IMR-90 (cell line): ENCODE measurements around the gene VPS35. TPM values are rescaled to one million over a fixed set of nuclear protein-coding genes. Genes with fewer than 3 reads are reported as not detected.

Experiments
- ATAC-seq: fragments of 200-7000 bp; cut with Tn5 transposase; 2 replicates; pipeline ENCODE4 v1.9.1; 2020; ENCODE audit warnings: low read depth, mild to moderate bottlenecking, moderate library complexity
- BruUV-seq: library from RNA; stranded (reverse); fragments of 400-500 nt; replicated peaks from 2 replicates; lab custom pipeline; 2021; lab: Mats Ljungman, UMichigan
- CTCF ChIA-PET: fragments of 300-600 bp; formaldehyde crosslinking; extraction: SDS; loops from one replicate; lab custom pipeline; 2021; ENCODE audit warnings: antibody characterized with exemption; lab: Yijun Ruan, JAX
- POLR2A ChIA-PET: fragments of 300-600 bp; sonication (Branson Sonifier 250); formaldehyde crosslinking; loops from one replicate; lab custom pipeline; 2022; ENCODE audit warnings: antibody characterized with exemption; ENCODE audit not compliant: unreplicated experiment; lab: Charles Lee
- DNase-seq: peaks from one replicate; pipeline ENCODE4 v3.0.0; 2013
- H2AFZ ChIP-seq: replicated peaks from 2 replicates; pipeline ENCODE3; 2013; ENCODE audit warnings: low read length, mild to moderate bottlenecking; ENCODE audit not compliant: poor library complexity
- H2AK5ac ChIP-seq: 2 replicates; pipeline ENCODE4 v1.6.1; 2013; ENCODE audit warnings: low read depth, low read length, inconsistent platforms
- H2AK9ac ChIP-seq: replicated peaks from 2 replicates; pipeline ENCODE3; 2013; ENCODE audit warnings: mild to moderate bottlenecking, low read depth, low read length, moderate library complexity; ENCODE audit not compliant: poor library complexity
- H2BK120ac ChIP-seq: 2 replicates; pipeline ENCODE4 v1.6.1; 2013; ENCODE audit warnings: low read depth, low read length, inconsistent platforms
- H2BK15ac ChIP-seq: 3 replicates; pipeline ENCODE4 v1.6.1; 2013; ENCODE audit warnings: low read depth, low read length, inconsistent platforms
- H2BK20ac ChIP-seq: 2 replicates; pipeline ENCODE4 v1.6.1; 2013; ENCODE audit warnings: low read depth, mild to moderate bottlenecking, inconsistent platforms, low read length, moderate library complexity
- H2BK5ac ChIP-seq: 2 replicates; pipeline ENCODE4 v1.6.1; 2013; ENCODE audit warnings: mild to moderate bottlenecking, low read depth, low read length, inconsistent platforms; ENCODE audit not compliant: poor library complexity, severe bottlenecking
- H3K14ac ChIP-seq: replicated peaks from 2 replicates; pipeline ENCODE4 v1.6.1; 2013; ENCODE audit warnings: low read depth, low read length, inconsistent platforms
- H3K18ac ChIP-seq: 2 replicates; pipeline ENCODE4 v1.6.1; 2013; ENCODE audit warnings: low read depth, low read length, control low read depth
- H3K23ac ChIP-seq: 2 replicates; pipeline ENCODE4 v1.6.1; 2013; ENCODE audit warnings: low read depth, low read length, inconsistent platforms
- H3K27ac ChIP-seq: 2 replicates; pipeline ENCODE4 v1.5.1; 2013; ENCODE audit warnings: mild to moderate bottlenecking, control low read depth, low read length; ENCODE audit not compliant: insufficient read depth
- H3K27me3 ChIP-seq: 2 replicates; pipeline ENCODE4 v1.6.1; 2013; ENCODE audit warnings: low read length; ENCODE audit not compliant: control insufficient read depth, insufficient read depth
- H3K36me3 ChIP-seq: 2 replicates; pipeline ENCODE4 v1.6.1; 2013; ENCODE audit warnings: low read length, mixed read lengths; ENCODE audit not compliant: control insufficient read depth, insufficient read depth
- H3K4ac ChIP-seq: 2 replicates; pipeline ENCODE4 v1.6.1; 2013; ENCODE audit warnings: low read depth, low read length, inconsistent platforms
- H3K4me1 ChIP-seq: 2 replicates; pipeline ENCODE4 v1.6.1; 2013; ENCODE audit warnings: low read length, mixed read lengths; ENCODE audit not compliant: control insufficient read depth, insufficient read depth
- H3K4me2 ChIP-seq: 2 replicates; pipeline ENCODE4 v1.6.1; 2013; ENCODE audit warnings: low read depth, mild to moderate bottlenecking, control low read depth, low read length, moderate library complexity
- H3K4me3 ChIP-seq: 2 replicates; pipeline ENCODE4 v1.5.1; 2013; ENCODE audit warnings: low read depth, mild to moderate bottlenecking, control low read depth, low read length, moderate library complexity; ENCODE audit not compliant: insufficient read depth
- H3K56ac ChIP-seq: 2 replicates; pipeline ENCODE4 v1.6.1; 2013; ENCODE audit warnings: low read length, inconsistent platforms; ENCODE audit not compliant: insufficient read depth; ENCODE audit errors: extremely low read depth
- H3K79me1 ChIP-seq, 2 experiments: 2 replicates each; pipeline ENCODE4 v1.6.1; 2013; ENCODE audit warnings: low read length in 2 of 2, inconsistent platforms in 1 of 2, low read depth in 1 of 2
- H3K9ac ChIP-seq: 2 replicates; pipeline ENCODE4 v1.6.1; 2013; ENCODE audit warnings: low read depth, low read length, control low read depth
- H3K9me1 ChIP-seq: 2 replicates; pipeline ENCODE4 v1.6.1; 2013; ENCODE audit warnings: low read length, inconsistent platforms; ENCODE audit not compliant: insufficient read depth
- H3K9me3 ChIP-seq: 2 replicates; pipeline ENCODE4 v1.6.1; 2013; ENCODE audit warnings: low read length; ENCODE audit not compliant: control insufficient read depth, insufficient read depth
- H4K20me1 ChIP-seq: 2 replicates; pipeline ENCODE4 v1.6.1; 2013; ENCODE audit warnings: low read length, inconsistent platforms; ENCODE audit not compliant: insufficient read depth
- H4K5ac ChIP-seq: 2 replicates; pipeline ENCODE4 v1.6.1; 2013; ENCODE audit warnings: mild to moderate bottlenecking, low read depth, low read length, control low read depth
- H4K8ac ChIP-seq, 2 experiments: 2 replicates each; pipeline ENCODE4 v1.6.1; 2013; ENCODE audit warnings: low read depth in 2 of 2, low read length in 2 of 2, control low read depth in 1 of 2, inconsistent platforms in 1 of 2
- H4K91ac ChIP-seq: 2 replicates; pipeline ENCODE4 v1.6.1; 2013; ENCODE audit warnings: low read depth, low read length, inconsistent platforms; ENCODE audit not compliant: insufficient read depth
- BHLHE40 ChIP-seq: fragments of 150-350 bp; IDR thresholded peaks from 2 replicates; pipeline ENCODE4 v1.6.1; 2016; ENCODE audit warnings: mild to moderate bottlenecking, low read depth, low read length
- CEBPB ChIP-seq: IDR thresholded peaks from 2 replicates; pipeline ENCODE4 v1.6.1; 2012; ENCODE audit warnings: low read depth, low read length, improper control_type of control experiment
- CHD1 ChIP-seq: IDR thresholded peaks from 2 replicates; pipeline ENCODE4 v1.6.1; 2012; ENCODE audit warnings: low read depth, low read length, improper control_type of control experiment
- FOS ChIP-seq: fragments of 150-350 bp; IDR thresholded peaks from 2 replicates; pipeline ENCODE4 v1.6.1; 2016; ENCODE audit warnings: low read depth, low read length
- MAFK ChIP-seq: IDR thresholded peaks from 2 replicates; pipeline ENCODE4 v1.6.1; 2012; ENCODE audit warnings: low read depth, low read length, improper control_type of control experiment
- MAZ ChIP-seq: IDR thresholded peaks from 2 replicates; pipeline ENCODE4 v1.6.1; 2012; ENCODE audit warnings: low read depth, mild to moderate bottlenecking, low read length, improper control_type of control experiment, moderate library complexity, borderline replicate concordance
- MXI1 ChIP-seq: IDR thresholded peaks from 2 replicates; pipeline ENCODE4 v1.6.1; 2012; ENCODE audit warnings: low read depth, mild to moderate bottlenecking, low read length, moderate library complexity, borderline replicate concordance
- POLR2A ChIP-seq: IDR thresholded peaks from 2 replicates; pipeline ENCODE4 v1.6.1; 2012; ENCODE audit warnings: mild to moderate bottlenecking, low read depth, low read length
- RCOR1 ChIP-seq: IDR thresholded peaks from 2 replicates; pipeline ENCODE4 v1.6.1; 2012; ENCODE audit warnings: mild to moderate bottlenecking, low read length, improper control_type of control experiment; ENCODE audit not compliant: insufficient replicate concordance
- RFX5 ChIP-seq: IDR thresholded peaks from 2 replicates; pipeline ENCODE4 v1.8.0; 2012; ENCODE audit warnings: low read depth, mild to moderate bottlenecking, low read length, moderate library complexity
- SMC3 ChIP-seq: fragments of 150-350 bp; IDR thresholded peaks from 2 replicates; pipeline ENCODE4 v1.6.1; 2016; ENCODE audit warnings: low read depth, mild to moderate bottlenecking, antibody characterized with exemption, low read length, moderate library complexity
- WGBS, 2 experiments: methylation state at CpG; one replicate each; pipeline versions ENCODE4 v1.1.5 to v1.1.7; 2013; ENCODE audit warnings: missing lambda C conversion rate in 2 of 2; ENCODE audit not compliant: insufficient read length in 1 of 2; ENCODE audit errors: extremely low coverage in 2 of 2; 5-methylcytosine and 5-hydroxymethylcytosine counted together
- dilution Hi-C: fragments of 300-500 bp; cut with HindIII; formaldehyde crosslinking; loops from one replicate; pipeline ENCODE4 v1.14.3; 2018; ENCODE audit warnings: low sequenced_read_pairs; ENCODE audit not compliant: unreplicated experiment
- in situ Hi-C: fragments of 300-500 bp; cut with MboI; formaldehyde crosslinking; loops from 3 replicates; pipeline ENCODE4 v1.14.3; 2019; ENCODE audit warnings: low sequenced_read_pairs, inconsistent platforms, mixed read lengths
- intact Hi-C: fragments of 100-400 bp; cut with micrococcal nuclease; formaldehyde crosslinking; loops from 2 replicates; pipeline ENCODE4 v1.10.0; 2022
- polyA plus RNA-seq, 3 experiments: library from polyadenylated mRNA; depleted of rRNA; stranded (reverse); fragments of >200 nt; gene quantifications; 2 replicates each; pipeline ENCODE4 v1.2.3, GENCODE V29; 2012; ENCODE audit warnings: low replicate concordance in 1 of 3
- total RNA-seq: library from RNA; depleted of rRNA; stranded (reverse); fragments of >200 nt; gene quantifications from 2 replicates; pipeline ENCODE4 v1.2.3, GENCODE V29; 2012
- TF ChIP-seq, protein P1 (sequence below): fragments of 150-350 bp; IDR thresholded peaks from 2 replicates; pipeline ENCODE4 v1.6.1; 2017; ENCODE audit warnings: mild to moderate bottlenecking, antibody characterized with exemption, low read length, low read depth
- TF ChIP-seq, protein P2 (sequence below): fragments of 150-350 bp; IDR thresholded peaks from 2 replicates; pipeline ENCODE4 v1.6.1; 2016; ENCODE audit warnings: low read depth, mild to moderate bottlenecking, low read length, moderate library complexity, borderline replicate concordance

Gene VPS35
- total and polyA plus RNA-seq, 2 of the 4 experiments (the other 2 are of a cell fraction) = 42.3 to 89.4 TPM

DNA sequence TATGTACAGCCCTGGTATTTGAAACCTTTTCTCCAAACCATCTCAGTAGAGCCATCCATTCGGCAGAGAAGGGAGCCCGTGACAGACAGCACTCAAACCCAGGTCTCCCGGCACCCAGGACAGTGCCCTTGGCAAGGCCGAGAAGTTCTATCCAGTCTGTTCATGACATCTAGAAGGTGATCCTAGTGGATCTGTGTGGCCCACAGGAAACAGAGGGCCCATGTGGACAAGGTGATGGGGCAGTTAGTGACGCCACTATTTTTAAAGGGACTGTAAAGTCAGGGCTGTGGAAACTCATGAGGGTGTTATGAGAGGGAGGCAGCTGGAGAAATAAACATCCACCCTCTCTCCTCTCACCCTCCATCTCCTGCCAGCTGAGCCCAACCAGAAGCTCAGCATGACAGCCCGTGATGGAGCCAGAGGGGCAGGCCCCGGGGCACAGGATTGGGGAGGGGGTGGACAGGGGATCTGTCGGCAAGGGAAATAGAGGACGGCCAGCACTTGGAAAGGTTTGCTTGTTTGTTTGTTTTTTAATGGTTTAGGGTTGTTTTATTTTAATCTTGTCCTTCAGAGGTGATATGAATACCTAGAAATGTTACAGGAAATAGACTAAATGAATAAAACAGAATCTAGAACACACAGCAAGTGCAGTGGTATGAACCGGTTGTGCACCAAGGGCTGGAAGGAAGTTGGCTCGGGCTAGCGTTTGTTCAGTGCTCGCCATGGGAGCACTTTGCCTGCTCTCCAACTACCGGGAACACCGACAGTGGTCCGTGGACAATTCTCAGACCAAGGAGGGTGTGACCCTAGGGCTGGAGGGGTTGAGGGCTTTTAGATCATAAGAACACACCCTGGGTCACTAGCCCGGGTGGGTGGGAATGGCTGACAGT, 42.1 kb upstream of the VPS35 start (continued):
- TF ChIP-seq RCOR1 = no peak

DNA sequence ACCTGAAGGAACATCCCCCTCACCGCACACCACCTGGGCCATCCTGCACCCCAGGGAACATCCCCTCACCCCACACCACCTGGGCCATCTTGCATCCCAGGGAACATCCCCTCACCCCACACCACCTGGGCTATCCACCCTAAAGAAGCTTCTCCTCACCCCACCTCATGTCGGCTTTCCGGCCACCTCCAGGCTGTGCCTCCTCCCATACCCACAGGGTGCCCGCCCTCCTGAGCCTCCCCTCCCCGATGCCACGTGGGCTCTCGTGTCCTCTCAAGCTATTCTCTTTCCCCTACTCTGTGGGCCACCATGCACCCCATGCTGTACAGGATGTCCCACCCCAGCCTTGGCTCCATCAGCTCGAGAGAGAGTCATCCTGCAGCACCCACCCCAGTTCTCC, 41.1 kb upstream of the VPS35 start:
- Histone ChIP-seq H3K9ac (no peak overlapping the region), H3K4me2 (no peak overlapping the region), H3K9me3 (no peaks in the 10 kb centered on the region), H4K5ac (no peak overlapping the region), H3K14ac (no peak overlapping the region), H3K27me3 (no peaks in the 10 kb centered on the region), H3K9me1 (no peaks in the 10 kb centered on the region; the same call in 1 of the 2 replicates), H4K91ac (no peak overlapping the region), H2BK120ac (no peak overlapping the region), H2AK9ac (no peak overlapping the region), H3K23ac (no peak overlapping the region), H2AK5ac (no peak overlapping the region), H4K8ac (no peak overlapping the region), H3K27ac (no peak overlapping the region), H3K56ac (no peak overlapping the region), H3K4me3 (no peak overlapping the region), H3K36me3 (no peaks in the 10 kb centered on the region), H3K18ac (no peak overlapping the region), H2BK20ac (no peak overlapping the region), H3K4me1 (peaks cover 2% of the 10 kb centered on the region; the same call in 1 of the 2 replicates), H2BK5ac (no peak overlapping the region), H2BK15ac (no peak overlapping the region), H2AFZ (no peak overlapping the region), H4K20me1 (no peaks in the 10 kb centered on the region; the same call in 1 of the 2 replicates), H3K4ac (no peak overlapping the region), H3K79me1 (no peaks in the 10 kb centered on the region)
- dilution Hi-C loops (no loop called here), intact Hi-C loops (no loop called here), in situ Hi-C loops (no loop called here)
- CTCF ChIA-PET = no interaction called here
- ATAC-seq = no peak
- POLR2A ChIA-PET = no interaction called here
- BruUV-seq = no TSS peak
- DNase-seq = no peak
- 83% methylated on average over 7 of the region's 8 CpGs; no CpG with 5 or more reads in 1 of the 2 experiments for WGBS, 2 experiments
- TF ChIP-seq, protein P1, sequence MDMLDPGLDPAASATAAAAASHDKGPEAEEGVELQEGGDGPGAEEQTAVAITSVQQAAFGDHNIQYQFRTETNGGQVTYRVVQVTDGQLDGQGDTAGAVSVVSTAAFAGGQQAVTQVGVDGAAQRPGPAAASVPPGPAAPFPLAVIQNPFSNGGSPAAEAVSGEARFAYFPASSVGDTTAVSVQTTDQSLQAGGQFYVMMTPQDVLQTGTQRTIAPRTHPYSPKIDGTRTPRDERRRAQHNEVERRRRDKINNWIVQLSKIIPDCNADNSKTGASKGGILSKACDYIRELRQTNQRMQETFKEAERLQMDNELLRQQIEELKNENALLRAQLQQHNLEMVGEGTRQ = no peak
- TF ChIP-seq BHLHE40 (no peak), CEBPB (no peak), CHD1 (no peak), RFX5 (no peak), SMC3 (no peak), FOS (no peak), MAFK (no peak), POLR2A (no peak), MAZ (no peak), MXI1 (no peak), RCOR1 (no peak)
- TF ChIP-seq, protein P2, sequence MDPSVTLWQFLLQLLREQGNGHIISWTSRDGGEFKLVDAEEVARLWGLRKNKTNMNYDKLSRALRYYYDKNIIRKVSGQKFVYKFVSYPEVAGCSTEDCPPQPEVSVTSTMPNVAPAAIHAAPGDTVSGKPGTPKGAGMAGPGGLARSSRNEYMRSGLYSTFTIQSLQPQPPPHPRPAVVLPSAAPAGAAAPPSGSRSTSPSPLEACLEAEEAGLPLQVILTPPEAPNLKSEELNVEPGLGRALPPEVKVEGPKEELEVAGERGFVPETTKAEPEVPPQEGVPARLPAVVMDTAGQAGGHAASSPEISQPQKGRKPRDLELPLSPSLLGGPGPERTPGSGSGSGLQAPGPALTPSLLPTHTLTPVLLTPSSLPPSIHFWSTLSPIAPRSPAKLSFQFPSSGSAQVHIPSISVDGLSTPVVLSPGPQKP = no peak
